GM23338 (cell line): ENCODE measurements around the gene NUDT2.

ENCODE experiments used
- CREB1 ChIP-seq: fragments of 250-450 bp; sonication (Bioruptor Pico); IDR thresholded peaks from 2 replicates; pipeline ENCODE4 v1.5.0; 2020; ENCODE audit warnings: low read depth, mild to moderate bottlenecking, moderate library complexity
- CTCF ChIP-seq, 2 experiments: fragments of 200-600 bp in 1 of 2; sonication (generic) in 1 of 2; conservative IDR thresholded peaks; 2 replicates each; pipeline versions ENCODE4 v1.5.1 to v1.6.1; 2016 to 2017; ENCODE audit warnings: antibody characterized with exemption in 2 of 2, low read depth in 2 of 2, mild to moderate bottlenecking in 2 of 2, moderate library complexity in 1 of 2
- EZH2 ChIP-seq: fragments of 200-600 bp; sonication (generic); IDR thresholded peaks from one replicate; pipeline ENCODE4 v1.8.0; 2017; ENCODE audit warnings: antibody characterized with exemption, mild to moderate bottlenecking, low read depth; ENCODE audit not compliant: unreplicated experiment
- EZH2phosphoT487 ChIP-seq: fragments of 200-600 bp; sonication (generic); IDR thresholded peaks from one replicate; pipeline ENCODE4 v1.8.1; 2018; ENCODE audit warnings: antibody characterized with exemption; ENCODE audit not compliant: unreplicated experiment
- JUNB ChIP-seq: IDR thresholded peaks from one replicate; pipeline ENCODE4 v1.6.1; 2016; ENCODE audit warnings: antibody characterized with exemption; ENCODE audit not compliant: unreplicated experiment
- POLR2AphosphoS5 ChIP-seq: IDR thresholded peaks from 2 replicates; pipeline ENCODE4 v1.6.1; 2016; ENCODE audit warnings: antibody characterized with exemption, low read depth

GRCh38 chr9:34291023-34291422, 38.3 kb upstream of the NUDT2 start:
- TF ChIP-seq CTCF (conservative IDR thresholded peaks at IDR 0.05; ENCODE audit: low read depth in 2 of 2) (no peak), EZH2phosphoT487 (no peak), EZH2 (no peak), CREB1 (CRISPR knock-in tag) (no peak), JUNB (no peak), POLR2AphosphoS5 (no peak)
